NCI-H2196 treated with DMSO at 0.1 percent for 48 hours (cell line): ENCODE results near the gene GFPT1.
"Not testable (repeated sequence)": the region's sequence is repeated elsewhere in the genome, so short reads cannot be mapped to it uniquely, and the experiment has no call there.

ENCODE experiments used
- DNase-seq: peaks from one replicate; lab custom pipeline; 2025; ENCODE audit not compliant: unreplicated experiment; lab: John Stamatoyannopoulos, UW

The GFPT1 gene

DNA sequence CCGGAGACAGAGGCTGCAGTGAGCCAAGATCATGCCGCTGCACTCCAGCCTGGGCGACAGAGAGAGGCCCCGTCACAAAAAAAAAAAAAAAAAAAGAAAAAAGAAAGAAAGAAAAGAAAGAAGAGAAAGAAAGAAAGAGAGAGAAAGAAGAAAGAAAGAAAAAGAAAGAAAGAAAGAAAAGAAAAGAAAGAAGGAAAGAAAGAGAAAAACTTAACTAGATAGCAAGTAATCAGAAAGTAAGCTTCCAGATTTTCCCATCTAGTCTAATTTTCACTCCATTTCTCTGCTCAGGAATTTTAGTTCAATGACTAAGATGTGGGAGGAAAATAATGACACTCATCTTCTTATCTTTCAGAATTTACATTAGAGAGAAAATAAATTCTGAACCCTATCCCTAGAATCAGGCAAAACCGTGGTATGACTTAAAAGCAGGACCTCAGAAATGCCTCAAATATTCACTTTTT, 2.4 kb downstream of the GFPT1 start:
- DNase-seq: no peak

DNA sequence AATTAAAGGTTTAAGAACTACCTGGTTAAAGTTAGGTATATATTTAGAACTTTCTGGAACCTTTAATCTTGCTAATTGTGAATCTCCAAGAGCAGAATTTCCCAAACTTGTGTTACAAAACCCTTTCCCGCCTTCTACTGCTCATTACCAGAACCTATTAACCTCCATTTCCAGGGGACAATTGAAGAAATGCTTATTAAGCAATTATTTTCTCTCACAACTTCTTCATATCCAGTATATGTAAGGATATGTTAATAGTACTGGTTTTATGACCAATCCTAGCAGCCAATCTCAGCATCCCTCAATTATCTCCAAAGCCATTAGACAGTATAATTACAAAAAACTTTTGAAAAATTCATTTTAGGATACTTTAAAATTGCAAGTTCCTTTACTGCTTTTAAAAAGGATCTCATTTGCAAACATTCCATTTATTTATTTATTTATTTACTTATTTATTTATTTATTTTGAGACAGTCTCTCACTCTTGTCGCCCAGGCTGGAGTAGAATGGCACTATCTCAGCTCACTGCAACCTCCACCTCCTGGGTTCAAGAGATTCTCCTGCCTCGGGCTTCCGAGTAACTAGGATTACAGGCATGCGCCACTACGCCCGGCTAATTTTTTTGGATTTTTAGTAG, 3.7 kb downstream of the GFPT1 start:
- no peak for DNase-seq

DNA sequence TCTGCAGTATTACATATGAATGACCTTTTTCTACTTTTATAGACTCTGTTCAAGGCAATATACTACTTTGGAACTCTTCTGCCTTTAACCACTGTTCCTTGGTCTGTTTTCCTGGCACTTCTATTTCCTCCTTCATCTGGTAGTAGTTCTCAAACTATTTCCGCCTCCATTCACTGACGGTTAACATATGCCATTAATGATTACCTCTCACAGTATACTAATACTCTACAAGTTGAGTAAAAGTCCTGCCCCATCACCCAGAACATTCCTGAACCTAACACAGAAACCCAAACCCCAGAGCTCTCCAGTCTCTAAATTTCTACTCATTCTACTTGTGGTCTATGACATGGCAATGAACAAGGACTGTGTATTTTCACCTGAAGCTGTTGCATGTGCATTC, 4.5 kb downstream of the GFPT1 start:
- no peak for DNase-seq

DNA sequence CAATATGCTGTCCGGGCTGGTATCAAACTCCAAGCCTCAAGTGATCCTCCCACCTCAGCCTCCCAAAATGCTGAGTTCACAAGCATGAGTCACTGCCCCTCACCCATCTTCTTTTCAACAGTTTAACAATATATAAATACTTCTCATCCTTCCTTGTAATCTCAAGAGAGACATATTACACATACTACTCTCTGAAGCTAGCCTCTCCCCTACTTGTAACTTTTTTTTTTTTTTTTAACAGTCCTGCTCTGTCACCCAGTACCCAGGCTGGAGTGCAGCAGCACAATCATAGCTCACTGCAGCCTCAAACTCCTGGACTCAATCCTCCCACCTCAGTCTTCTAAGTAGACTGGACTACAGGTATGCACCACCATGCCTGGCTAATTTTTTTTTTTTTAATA, 5.7 kb downstream of the GFPT1 start:
- DNase-seq: no peak

- no peak for DNase-seq
Observed at GRCh38 chr2:69380072-69380917, 6.7 kb downstream of the GFPT1 start.

GRCh38 chr2:69376403-69376802, 10.6 kb downstream of the GFPT1 start:
- DNase-seq: no peak

GRCh38 chr2:69375494-69376353, 11.3 kb downstream of the GFPT1 start:
- DNase-seq: peak; percentile 6

DNA sequence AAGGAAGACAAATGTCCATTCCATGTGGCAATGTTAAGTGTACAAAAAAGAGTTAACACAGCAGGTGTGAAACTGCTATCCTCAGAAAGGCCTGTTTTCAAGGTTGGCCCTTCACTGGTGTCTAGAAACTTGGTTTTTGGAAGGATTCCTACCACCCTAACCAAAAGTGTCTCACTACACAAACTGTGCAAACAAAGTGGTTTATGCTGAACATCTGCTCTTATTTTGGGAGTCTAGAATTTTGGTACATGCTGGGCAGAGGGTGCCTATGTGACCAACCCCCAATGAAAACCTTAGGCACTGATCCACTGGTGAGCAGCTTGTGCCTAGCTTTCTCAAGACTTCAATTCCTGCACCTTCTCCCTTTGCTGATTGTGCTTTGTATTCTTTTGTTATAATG, 14.3 kb downstream of the GFPT1 start:
- DNase-seq: no peak

GRCh38 chr2:69369802-69370201, 17.2 kb downstream of the GFPT1 start:
- DNase-seq: no peak

GRCh38 chr2:69368588-69368987, 18.4 kb downstream of the GFPT1 start:
- no peak for DNase-seq

DNA sequence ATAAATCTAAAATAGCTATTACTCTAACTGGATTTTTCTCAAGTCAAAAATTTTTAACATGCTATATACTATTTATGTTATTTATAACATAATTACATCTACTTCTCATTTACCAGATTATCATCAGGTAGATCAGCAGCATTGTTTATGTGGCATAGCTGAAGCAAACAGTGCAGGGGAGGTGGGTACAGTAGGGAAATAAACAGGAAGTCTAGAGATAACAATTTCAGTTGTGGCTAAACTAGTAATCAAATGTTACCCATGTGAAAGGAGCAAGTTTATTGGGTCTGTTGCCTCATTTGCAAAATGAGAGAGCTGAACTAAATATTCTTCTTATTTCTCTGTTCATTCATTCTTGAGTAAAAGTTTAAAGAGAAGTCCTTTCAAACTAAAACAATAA, 27.7 kb downstream of the GFPT1 start:
- DNase-seq: no peak

DNA sequence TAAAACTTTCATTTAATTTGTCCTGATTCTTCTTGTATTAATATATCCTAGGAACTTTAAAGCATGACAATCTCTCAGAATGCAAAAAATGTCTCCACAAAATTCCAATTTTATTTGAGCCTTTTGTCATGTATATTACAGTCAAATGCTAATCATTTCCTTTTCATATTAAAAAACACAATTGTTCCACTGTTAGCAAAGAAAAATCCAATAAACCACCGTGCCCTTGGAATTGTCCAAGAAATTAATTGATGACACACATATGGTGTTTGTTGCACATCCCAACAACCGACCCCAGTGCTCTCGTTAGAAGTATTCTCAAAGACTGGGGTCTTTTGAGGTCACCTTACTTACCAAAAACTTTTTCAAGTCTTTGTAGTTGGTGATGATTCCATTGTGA, 28.1 kb downstream of the GFPT1 start:
- DNase-seq: no peak

DNA sequence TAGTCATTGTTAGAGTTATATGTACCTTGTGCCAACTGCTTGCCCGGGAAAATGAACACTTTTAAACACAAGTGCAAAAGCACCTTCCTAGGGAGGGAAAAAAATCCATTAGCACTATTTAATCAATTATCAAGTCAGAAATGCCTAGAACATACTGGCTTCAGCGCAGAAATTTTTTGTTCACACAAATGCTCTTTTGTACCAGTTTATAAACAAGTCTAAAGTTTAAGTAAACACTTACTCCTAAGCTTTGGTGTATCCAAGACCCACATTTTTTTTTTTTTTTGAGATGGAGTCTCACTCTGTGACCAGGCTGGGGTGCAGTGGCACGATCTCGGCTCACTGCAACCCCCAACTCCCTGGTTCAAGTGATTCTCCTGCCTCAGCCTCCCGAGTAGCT, 30.6 kb downstream of the GFPT1 start:
- no peak for DNase-seq

- DNase-seq: not testable (repeated sequence)
Observed at GRCh38 chr2:69354976-69355375, 32.1 kb downstream of the GFPT1 start.

DNA sequence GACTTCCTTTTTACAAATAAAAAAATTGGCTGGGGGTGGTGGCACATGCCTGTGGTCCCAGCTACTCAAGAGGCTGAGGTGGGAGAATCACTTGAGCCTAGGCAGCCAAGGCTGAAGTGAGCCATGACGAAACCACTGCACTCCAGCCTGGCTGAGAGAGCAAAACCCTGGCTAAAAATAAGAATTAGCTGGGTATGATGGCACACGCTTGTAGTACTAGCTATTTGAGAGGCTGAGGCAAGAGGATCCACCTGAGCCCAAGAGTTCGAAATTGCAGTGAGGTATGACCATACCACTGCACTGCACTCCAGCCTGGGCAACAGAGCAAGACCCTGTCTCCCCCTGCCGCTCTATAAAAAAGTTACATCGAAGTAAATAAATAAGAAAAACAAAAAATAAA, 33.7 kb downstream of the GFPT1 start:
- DNase-seq: no peak

DNA sequence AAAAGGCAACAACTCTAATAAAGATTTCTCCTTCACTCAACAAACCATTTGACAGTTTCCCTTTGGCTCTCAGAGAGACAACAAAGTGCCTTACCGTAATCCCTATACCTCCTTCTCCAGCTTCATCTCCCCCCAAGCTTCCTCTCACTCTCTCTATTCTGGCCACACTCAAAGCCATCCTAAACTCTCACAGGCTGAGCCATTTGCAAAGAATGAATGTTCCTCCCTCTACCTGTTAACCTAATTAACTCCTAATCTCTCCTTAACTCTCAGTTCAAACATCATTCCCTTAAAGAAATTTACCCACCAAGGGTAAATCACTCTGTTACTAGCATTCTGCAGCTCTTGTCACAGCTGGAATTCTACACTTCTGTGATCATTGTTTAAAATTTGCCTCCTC, 38.2 kb downstream of the GFPT1 start:
- no peak for DNase-seq

DNA sequence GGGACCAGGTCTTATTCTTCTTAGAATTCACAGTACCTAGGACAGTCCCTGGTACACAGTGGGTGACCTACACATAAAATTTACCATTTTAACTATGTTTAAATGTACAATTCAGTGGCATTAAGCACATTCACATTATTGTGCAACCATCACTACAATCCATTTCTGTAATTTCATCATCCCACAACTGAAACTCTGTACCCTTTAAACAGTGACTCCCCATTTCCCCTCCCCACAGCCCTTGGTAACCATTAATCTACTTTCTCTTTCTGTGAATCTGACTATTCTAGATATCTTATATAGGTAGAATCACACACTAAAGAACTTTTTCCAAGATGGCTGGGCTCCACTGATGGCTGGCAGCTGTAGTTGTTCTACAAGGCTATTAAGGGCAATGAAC, 41.6 kb downstream of the GFPT1 start:
- no peak for DNase-seq

DNA sequence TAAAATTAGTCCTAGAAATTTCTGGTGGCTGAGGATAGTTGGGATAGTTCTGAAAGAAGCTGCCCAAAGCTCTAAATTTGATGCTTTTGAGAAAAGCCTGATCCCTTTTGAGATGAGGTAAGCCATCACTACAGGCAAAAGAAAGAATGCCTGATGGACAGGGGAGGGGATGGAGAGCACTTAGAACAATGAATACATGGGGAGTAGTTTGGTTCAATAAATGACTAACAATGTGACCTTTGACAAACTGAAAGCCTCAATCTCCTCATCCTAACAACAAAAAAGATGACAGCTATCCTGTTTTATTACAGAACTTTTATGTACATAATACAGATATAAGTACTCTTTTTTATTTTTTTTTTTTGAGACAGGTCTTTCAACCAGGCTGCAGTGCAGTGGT, 42.7 kb downstream of the GFPT1 start:
- no peak for DNase-seq

GRCh38 chr2:69340101-69340775, 46.8 kb downstream of the GFPT1 start:
- no peak for DNase-seq

DNA sequence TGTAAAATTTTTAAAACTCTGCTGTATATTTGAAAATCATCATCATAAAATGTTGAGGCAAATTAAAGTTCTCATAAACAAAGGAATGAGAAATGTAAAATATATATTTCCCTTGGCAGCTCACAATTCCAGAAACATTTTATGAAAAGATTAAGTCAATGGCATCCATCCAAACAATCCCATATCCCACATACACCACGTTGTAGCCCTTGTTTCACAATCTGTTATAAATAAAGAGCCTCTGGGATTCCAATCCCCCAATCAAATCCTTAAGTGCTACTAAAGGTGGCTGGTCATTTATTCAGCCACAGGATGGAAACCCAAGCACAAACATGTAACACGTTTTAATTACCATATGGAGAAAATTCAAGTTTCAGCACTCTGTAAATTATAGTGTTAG, 51.7 kb downstream of the GFPT1 start:
- no peak for DNase-seq

GRCh38 chr2:69333352-69333751, 53.7 kb downstream of the GFPT1 start:
- DNase-seq: no peak
